Middle frontal gyrus (tissue), 1 donor: ENCODE results near the gene DNAJC11.
"Not testable (repeated sequence)": the region's sequence is repeated elsewhere in the genome, so short reads cannot be mapped to it uniquely, and the experiment has no call there.

Experiments used
- DNase-seq: peaks from one replicate; pipeline ENCODE4 v3.0.0-alpha.2; 2015; ENCODE audit warnings: low spot score; ENCODE audit errors: extremely low spot score

DNAJC11 gene, protein sequence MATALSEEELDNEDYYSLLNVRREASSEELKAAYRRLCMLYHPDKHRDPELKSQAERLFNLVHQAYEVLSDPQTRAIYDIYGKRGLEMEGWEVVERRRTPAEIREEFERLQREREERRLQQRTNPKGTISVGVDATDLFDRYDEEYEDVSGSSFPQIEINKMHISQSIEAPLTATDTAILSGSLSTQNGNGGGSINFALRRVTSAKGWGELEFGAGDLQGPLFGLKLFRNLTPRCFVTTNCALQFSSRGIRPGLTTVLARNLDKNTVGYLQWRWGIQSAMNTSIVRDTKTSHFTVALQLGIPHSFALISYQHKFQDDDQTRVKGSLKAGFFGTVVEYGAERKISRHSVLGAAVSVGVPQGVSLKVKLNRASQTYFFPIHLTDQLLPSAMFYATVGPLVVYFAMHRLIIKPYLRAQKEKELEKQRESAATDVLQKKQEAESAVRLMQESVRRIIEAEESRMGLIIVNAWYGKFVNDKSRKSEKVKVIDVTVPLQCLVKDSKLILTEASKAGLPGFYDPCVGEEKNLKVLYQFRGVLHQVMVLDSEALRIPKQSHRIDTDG

DNA sequence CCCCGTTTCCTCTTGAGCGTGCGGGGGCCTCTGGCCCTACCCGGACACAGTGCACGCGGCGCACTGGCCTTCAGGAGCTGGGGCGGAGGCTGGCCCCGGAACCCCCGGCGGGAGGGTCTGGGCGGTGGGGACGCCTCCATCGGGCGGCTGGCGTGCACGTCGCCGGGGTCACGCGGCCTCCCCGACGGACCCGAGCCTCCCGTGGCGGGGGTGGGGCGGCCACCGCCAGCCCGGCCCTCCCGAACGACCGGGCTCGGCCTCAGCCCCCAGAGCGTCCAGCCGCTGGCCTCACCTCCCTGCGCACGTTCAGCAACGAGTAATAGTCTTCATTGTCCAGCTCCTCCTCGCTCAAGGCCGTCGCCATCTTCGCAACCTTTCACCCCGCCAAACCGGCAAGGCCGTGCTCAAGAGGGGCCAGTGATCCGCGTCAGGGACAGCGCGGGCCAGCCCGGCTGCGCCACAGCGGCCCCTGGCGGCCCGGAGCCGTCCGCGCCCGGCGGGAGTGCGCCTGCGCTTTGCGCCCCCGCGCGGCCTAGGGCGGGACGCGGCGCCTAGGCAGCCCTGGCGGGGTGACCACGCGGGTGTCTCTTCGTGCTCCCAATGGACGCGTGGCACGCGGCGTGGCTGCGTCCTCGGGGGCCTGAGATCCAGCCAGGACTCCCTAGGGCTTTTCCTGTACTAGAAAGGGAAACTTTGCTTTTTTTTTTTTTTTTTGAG lies at the start of gene DNAJC11:
TSS of gene DNAJC11 (minus strand) at position 380 of the 717 bp plus-strand sequence. CDS start at position 364, 16 bp downstream.
- peak; percentile 79 for DNase-seq

DNA sequence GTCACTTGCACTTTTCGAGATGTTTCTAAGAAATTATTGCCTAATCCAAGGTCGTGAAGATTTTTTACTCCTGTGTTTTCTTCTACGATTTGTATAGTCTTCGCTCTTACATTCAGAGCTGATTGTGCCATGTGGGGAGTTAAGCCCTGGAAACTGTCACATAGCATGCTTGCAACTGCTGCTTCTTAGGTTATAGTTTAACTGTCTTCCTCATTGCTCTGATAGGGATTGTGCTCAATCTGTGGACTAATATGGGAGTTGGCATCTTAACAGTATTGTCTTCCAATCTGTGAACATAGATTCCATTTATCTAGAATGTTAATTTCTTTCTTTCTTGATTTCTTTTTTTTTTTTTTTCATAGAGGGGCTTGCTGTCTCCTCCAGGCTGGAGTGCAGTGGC lies 48.9 kb upstream of the DNAJC11 start:
- DNase-seq, result no peak

DNA sequence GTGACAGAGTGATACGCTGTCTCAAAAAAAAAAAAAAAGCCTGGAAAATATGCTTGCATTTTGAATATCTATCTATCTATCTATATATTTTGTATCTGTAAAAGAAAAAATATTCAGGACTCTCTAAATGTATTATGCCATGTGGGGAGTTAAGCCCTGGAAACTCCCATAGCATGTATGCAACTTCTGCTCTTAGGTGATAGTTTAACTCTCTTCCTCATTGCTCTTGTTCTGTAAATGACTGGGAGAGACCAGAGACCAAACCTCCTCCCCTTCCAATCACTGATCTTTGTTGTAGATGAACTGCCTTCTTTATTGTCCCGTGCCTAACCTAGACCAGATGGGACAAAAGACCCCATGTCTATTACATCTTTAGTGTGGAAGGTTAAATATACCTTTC lies 46.1 kb upstream of the DNAJC11 start:
- no peak for DNase-seq

DNA sequence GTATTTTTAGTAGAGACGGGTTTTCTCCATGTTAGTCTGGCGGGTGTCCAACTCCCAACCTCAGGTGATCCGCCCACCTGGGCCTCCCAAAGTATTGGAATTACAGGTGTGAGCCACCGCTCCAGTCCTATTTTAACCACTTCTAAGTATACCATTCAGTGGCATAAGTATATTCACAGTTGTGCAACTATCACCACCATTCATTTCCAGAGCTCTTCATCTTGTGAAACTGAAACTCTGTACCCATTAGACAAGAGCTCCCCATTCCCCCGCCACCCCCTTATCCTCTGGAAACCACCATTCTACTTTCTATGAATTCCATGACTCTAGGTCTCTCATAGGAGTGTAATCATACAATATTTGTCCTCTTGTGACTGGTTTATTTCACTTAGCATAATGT lies 43.5 kb upstream of the DNAJC11 start:
- DNase-seq, result no peak

DNA sequence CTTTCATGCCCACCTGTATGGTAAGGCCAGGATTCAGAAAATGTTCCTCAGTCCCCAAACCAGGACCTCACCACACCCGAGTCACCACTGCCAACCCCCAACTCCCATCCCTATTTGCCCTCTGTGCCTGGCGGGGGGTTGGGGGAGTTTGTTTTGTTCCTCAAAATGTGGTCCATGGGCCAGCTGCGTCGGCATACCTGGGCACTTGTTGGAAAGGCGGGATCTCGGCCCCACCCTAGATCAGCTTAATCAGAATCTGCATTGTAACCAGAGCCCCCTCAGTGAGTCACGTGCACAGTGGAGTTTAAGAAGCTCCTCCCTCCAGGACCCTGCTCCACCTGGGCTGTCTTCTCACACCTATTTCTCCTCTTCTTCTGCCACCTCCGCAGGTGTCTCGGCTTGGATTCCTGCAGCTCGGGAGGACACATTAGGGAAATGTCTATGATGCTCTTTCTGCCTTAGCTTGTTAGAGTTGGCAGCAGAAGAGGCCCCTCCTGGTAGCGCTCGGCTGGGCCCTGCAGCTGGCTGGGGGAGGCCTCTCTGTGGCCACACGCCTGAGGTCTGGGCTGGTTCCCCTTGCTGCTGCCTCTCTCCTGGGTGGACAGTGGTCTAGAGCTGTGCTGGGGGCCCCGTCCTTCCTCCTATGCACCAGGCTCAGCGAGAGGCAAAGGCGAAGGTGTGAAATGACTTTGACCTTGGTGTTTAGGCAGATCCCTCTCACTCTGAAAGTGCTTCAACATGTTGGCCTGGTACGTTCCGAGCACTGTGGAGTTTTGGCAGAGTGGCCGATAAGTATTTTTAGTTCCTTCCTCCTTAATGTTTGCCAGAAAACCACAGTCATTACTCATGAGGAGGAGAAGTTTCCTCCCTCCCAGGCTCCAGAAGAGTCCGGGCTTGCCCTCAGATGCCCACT lies 41.8 kb upstream of the DNAJC11 start:
- DNase-seq, result no peak

DNA sequence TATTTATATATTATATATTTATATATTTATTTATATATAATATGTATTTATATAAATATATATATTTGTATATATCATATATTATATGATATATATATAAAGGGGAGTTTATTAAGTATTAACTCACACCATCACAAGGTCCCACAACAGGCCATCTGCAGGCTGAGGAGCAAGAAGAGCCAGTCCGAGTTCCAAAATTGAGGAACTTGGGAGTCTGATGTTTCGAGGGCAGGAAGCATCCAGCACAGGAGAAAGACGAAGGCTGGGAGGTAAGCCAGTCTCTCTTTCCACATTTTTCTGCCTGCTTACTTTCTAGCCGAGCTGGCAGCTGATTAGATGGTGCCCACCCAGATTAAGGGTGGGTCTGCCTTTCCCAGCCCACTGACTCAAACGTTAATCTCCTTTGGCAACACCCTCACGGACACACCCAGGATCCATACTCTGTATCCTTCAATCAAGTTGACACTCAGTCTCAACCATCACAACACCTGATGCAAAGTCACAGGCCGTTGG lies 41.1 kb upstream of the DNAJC11 start:
- not testable (repeated sequence) for DNase-seq

DNA sequence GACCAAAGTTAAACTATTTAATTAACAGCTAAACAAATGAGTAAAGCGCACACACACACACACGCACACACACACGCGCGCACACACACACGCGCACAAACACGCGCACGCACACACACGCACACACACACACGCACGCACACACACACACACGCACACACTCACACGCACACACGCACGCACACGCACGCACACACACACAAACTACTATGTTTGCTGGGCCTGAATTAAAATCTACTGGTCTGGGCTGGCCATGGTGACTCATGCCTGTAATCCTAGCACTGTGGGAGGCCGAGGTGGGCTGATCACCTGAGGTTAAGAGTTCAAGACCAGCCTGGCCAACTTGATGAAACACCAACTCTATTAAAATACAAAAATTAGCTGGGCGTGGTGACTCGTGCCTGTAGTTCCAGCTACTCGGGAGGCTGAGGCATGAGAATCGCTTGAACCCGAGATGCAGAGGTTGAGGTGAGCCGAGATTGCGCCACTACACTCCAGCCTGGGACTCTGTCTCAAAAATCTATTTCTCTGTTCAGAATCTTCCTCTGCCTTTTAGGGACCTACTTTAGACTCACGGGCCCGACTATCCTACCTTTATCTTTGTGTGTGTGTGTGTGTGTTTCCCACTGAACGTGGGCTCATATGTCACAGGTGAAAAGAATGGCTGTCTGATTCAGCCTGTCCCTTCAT lies 37.5 kb upstream of the DNAJC11 start:
- DNase-seq, result no peak

DNA sequence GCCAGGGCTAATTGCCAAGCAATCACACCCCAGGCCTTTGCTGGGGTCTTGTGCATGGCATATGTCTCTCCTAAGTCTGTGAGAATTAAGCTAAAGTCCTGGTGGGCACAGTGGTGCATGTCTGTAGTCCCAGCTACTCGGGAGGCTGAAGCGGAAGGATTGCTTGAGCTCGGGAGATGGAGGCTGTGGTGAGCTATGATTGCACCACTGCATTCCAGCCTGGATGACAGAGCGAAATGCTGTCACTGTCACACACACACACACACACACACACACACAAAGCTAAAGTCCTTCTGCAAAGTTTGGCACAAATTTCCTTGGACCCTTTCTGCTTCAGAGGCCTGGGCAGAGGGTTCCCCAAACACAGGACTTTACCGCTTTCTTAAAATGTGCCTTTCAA lies 31.3 kb upstream of the DNAJC11 start:
- no peak for DNase-seq

DNA sequence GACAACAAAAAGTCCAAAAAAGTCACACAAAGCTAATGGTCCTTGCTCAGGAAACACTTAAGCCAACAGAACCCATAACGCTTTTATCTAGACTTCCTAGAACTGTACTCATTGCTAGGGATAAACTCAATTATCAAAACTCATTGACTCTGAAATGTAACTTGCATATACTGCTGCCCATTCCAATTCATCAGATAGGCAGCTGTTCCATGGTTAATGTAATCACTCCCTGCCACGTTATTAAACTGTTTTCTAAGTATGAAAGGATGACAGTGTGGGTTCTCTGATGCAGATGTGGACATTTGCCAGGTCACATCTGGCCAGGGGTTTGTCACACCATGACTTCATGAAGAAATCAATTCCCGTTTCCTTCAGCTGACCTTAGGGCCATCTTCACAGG lies 30.3 kb upstream of the DNAJC11 start:
- no peak for DNase-seq

DNA sequence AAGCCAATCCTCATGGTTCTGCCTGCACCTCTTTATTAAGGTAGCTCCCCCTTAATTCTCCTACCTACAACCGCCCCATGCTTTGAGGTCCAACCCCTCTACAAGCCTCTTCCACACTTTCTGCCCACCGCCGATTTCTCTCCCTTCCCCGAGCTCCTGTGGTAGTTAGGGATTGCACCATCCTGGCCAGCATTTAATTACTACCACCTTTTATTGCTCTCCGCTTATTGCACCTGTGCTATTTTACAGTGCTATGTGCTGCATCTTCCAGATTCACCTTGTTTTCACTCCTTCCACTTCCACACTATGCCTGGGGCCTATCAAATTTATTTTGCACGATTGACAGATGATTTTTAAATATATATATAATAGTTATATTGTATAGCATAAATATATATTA lies 29.3 kb upstream of the DNAJC11 start:
- DNase-seq, result no peak

DNA sequence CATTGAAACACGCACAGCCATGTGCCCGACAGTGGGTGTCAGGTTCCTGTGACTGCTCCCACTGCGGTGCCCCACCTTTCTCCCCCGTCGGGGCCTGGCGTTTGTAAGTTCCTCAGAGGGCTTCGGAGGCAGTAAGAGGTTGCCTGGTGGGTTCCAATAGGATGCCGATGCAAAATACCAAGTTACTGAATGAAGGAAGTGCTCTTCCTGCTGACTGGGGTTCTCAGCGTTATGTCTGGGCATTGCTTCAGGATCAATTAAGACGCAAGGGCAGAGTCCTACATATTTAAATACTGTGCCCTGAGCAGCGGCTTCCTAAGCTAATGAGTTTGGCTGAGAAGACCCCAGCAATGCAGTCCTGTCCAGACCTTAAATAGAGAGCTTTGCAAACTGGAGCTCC lies 28.9 kb upstream of the DNAJC11 start:
- DNase-seq, result no peak

DNA sequence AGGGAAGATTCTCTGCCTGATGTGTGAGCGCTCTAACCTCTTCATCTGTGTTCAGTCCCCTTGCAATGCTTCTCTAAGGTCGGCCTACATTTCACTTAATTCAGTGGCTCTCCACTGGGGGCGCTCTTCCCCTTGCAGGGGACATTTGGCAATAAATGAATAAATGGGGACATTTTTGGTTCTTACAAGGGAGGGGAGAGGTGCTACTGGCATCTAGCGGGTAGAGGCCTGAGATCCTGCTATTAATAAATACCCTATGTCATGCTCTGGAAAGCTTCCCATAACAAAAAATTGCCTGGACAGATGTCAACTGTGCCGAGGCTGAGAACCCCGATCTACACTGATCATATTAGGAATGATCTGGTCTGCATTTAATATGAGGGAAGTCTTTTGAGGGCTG lies 25.9 kb upstream of the DNAJC11 start:
- DNase-seq, result no peak

DNA sequence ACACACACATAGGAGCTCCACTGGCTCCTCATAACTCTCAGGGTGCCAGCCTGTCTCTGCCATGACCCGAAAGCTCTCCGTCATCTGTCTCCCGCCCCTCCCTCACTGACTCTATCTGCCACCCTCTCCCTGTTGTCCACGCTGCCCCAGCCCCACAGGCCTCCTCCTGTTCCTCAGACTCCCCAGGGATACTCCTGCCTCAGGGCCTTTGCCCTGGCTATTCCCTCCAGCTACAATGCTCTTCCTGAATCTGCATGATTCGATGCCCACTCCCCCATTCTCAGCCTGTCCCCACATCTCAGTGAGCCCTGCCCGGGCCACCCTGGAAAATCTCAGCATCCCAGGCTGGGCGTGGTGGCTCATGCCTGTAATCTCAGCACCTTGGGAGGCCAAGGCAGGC lies 24.6 kb upstream of the DNAJC11 start:
- DNase-seq, result no peak

DNA sequence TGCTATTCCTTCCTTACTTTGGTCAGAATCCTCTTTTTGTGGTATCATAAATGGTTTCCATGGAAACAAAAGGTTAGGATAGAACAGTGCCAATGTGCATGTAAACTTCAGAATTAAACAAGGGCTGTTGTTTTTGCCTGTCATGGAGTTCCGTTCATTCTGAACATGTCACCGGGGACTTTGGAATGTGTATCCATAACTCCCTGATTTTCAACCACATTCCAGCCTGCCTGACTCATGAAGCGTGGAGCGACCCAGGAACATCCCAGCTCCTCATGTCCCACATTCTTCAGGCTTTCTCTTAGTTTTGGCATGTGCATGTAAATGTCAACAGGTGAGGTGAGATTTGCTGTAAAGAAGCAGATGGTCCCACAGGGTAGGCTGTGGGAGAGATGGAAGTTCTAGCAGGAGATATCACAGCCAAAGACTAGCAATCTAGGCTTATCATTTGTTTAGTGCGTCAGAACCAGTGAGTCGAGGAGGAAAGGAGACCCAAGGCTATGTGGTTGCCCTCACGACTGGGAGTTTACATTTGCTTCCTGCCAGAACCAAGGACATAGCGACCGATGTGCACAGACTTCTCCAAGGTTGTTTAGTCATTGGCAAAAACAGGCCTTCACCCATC lies 23.0 kb upstream of the DNAJC11 start:
- DNase-seq, result no peak

DNA sequence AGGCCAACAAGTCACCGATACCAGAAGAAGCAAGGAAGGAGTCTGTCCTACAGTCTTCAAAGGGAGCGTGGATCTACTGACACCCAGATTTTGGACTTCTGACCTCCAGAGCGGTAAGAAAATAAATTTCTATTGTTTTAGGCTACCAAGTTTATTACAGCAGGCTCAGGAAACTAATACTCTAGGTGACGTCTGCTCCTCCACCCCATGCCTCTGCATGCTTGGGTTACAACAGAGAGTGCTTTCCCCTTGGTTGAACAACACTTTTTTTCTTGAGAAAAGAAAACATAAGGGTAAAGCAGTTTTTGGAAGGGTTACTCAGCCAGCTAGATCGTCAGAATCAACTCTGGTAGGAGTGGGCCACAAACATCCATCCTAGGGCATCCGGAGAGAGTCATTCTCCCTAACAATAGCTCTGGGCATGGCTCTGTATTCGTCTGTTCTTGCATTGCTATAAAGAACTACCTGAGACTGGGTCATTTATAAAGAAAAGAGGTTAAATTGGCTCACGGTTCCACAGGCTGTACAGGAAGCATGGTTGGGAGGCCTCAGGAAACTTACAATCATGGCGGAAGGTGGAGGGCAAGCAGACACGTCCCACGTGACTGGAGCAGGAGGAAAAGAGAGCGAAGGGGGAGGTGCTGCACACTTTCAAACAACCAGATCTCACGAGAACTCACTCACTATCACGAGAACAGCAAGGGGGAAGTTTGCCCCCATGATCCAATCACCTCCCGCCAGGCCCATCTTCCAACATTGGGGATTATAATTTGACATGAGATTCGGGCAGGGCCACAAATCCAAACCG lies 22.2 kb upstream of the DNAJC11 start:
- no peak for DNase-seq

DNA sequence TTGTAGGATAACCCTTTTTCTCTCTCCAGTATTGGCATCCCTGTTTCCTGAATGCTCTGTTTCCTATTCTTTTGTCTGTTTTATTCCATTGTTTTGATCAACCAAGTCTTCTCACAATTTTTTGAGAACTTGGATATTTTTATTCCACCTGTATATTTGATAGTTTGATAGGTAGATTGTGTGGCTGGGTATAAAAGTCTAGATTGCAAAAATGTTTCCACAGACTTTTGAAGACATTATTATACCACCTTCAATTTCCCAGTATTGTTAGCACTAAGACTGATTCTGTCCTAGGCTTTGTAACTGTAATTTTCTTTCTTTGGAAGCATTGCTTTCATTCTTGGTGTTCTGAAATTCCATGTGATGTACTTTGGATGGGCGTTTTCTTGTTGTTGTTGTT lies 9.6 kb upstream of the DNAJC11 start:
- DNase-seq, result no peak

DNA sequence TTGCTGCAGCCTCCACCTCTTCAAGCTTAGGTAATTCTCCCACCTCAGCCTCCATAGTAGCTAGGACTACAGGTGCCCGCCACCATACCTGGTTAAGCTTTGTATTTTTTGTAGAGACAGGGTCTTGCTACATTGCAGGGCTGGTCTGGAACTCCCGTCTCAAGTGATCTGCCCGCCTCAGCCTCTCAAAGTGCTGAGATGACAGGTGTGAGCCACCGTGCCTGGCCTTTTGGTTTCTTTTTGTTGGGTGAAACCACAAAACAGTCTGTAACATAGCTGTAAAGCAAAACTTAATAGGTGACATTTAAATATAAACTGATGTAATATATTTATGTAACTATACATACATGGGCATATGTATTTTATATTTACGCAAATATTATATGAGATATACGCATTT lies 3.1 kb upstream of the DNAJC11 start:
- DNase-seq, result no peak

DNA sequence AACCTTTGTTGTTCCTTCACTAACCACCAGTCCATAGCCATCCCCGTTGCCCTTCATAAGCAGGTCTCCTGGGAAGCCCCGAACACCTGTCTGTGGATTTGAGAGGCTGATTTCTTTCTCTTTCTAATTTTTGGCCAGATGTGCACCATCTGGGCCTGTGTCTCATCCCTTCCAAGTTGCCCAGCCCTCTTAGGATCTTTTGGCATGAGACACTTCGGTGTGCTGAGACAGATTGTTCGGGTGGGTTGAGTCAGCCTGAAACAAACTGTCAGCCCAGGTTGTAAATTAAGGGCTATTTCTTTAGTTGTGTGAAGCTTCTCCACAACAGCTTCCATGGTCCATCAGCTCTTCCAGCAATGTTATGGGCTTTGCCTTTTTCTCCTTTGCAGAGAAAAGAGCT lies 1.4 kb upstream of the DNAJC11 start:
- DNase-seq, result no peak

DNA sequence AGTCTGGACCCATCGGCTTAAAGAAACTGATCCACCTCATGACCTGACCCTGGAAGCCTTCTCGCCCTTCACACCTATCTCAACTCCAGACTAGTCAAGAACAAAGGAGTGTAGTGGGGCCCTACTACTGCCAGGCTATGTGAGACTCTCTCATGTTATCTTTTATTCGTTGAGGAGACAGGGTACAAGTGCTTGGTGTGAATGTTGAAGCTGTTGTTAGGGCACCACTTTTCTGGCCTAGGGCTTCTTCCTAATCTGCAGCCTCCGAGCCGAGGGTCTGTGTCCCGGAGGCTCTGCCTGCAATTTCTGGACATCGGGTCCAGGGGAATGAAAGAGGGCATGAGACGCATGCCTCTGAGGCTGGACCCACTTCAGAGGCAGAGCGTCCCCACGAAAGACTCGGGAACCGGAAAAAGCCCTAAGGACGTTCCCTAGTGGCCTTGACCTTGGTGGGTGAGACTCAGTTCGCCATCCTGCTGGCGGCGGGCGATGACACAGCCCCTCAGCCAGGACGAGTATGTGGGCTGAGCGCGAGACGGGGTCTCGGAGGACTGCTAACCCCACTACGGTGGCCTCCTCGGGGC lies 671 bp downstream of the DNAJC11 start:
- DNase-seq, result no peak
